Ramos (cell line): Measurements from ENCODE around the gene TSFM.

Source experiments
- in situ Hi-C: fragments of 300-500 bp; cut with MboI; formaldehyde crosslinking; loops from one replicate; pipeline ENCODE4 v1.14.3; 2022; ENCODE audit warnings: low sequenced_read_pairs; ENCODE audit not compliant: unreplicated experiment

The TSFM gene

DNA sequence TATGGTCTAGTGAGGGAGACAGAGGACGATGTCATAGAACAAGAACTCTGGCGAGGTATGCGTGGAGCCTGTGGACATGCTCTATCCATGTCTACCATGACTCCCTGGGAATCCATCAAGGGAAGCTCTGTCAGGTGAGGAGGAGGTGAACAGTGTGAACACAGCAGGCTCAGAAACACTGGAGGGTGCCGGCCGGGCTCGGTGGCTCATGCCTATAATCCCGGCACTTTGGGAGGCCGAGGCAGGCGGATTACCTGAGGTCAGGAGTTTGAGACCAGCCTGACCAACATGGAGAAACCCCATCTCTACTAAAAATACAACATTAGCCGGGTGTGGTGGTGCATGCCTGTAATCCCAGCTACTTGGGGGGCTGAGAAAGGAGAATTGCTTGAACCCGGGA is 8.0 kb upstream of the TSFM start:
- in situ Hi-C loops: loop anchor here (25.0 kb wide), 1 partner anchor 537 kb away; the partner anchor contains the start of gene SHMT2

DNA sequence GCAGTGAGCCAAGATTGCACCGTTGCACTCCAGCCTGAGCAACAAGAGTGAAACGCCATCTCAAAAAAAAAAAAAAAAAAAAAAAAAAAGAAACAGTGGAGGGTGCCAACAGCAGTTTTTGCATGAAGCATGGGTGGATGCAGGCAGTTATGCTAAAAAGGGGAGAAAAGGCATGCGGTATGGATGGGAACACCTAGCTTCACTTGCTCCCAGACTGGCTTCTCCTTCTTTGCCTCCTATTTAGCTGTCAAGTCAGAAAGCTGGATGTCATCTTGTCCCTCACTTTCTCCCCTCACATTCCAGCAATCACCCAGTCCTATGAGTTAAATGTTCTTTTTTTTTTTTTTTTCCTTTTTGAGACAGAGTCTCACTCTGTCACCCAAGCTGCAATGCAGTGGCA is 7.5 kb upstream of the TSFM start:
- in situ Hi-C loops: no loop called here

DNA sequence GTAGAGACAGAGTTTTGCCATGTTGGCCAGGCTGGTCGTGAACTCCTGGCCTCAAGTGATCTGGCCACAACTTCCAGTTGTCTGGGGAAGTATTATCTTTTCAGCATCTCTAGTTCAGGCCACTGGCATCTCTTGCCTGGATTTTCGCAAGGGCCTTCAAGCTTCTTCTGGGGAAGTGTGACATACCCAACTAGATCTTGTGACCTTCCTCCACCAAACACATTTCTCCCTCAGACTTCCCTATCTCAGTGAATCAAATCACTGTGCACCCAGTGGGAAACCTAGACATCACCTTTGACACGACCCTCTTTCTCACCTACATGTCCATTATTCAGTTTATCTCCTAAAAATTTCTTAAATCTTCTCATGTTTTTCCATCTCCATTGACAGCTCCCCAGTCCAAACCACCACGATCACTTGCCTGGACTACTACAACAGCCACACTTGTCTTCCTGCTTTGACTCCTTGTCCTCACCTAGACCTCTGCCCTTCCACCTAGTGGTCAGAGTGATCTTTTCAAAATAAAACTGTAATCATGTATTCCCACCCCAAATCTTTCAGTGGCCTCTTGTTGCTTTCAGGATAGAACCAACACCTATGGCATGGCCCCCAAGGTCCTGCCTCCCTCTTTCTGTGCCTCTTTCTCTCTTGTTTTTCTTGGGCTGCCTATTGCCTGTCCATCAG is 6.9 kb upstream of the TSFM start:
- in situ Hi-C loops: no loop called here

DNA sequence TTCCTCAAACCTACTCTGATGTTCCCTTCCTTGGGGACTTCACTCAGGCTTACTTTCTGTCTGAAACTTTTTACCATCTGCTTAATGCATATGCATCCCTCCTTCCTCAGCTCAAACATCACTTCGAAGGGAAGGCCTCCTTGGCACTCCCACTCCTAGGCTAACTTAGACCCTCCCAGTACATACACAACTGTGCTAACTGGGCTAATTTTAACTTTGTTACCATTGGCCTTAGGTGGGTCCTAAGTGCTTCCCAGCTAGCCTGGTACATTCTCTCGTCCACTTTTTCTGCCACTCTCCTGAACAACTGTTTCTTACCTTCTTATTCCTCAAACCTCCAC is 6.4 kb upstream of the TSFM start:
- in situ Hi-C loops: no loop called here

DNA sequence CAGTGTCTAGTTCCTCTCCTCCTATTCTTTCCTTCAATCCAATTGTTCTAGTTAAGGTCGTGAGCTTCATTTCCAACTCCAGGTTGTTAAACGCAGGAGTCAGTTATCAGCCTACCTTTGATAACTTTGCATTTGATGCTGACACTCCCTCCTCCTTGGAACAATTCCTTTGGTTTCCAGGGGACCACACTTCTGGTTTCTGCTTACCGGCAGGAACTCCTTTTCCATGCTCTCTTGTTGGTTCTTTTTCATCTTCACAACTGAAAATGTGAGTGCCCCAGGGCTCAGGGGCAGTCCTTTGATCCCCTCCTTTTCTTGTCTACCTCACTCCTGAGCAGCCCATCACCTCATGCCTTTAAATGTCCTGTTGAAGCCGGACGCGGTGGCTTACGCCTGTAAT is 5.2 kb upstream of the TSFM start:
- in situ Hi-C loops: no loop called here

DNA sequence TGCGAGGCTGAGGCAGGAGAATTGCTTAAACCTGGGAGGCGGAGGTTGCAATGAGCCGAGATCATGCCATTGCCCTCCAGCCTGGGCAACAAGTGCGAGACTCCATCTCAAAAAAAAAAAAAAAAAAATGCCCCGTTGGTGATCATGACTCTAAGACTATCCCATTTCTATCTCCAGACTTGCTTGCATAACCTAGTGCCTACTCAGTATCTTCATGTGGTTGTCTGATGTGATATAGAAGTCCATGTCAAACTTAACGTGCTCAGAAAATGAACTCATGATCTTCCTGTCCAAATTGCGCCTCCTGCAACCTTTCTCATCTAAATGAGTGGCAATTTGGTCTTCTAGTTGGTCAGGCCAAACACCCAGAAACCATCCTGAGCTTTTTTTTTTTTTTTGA is 4.7 kb upstream of the TSFM start:
- in situ Hi-C loops: no loop called here

DNA sequence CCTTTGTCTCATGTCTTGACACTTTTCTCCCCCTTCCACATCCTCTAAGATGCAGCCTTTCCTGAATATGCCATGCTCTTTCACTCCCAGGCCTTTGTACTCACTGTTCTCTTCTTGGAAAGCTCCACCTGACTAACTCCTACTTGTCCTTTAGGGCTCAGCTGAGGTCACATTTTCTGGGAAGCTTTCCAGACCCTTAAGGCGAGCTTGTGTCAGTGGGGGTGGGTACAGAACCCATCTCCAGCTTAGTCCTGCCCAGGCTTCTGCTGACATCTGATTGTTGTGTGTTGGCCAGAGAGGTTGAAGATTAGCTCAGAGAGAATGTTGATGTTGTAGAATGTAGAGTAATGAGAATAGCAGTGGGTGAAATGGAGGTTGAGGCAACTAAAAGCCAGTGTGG is 2.9 kb upstream of the TSFM start:
- in situ Hi-C loops: no loop called here

DNA sequence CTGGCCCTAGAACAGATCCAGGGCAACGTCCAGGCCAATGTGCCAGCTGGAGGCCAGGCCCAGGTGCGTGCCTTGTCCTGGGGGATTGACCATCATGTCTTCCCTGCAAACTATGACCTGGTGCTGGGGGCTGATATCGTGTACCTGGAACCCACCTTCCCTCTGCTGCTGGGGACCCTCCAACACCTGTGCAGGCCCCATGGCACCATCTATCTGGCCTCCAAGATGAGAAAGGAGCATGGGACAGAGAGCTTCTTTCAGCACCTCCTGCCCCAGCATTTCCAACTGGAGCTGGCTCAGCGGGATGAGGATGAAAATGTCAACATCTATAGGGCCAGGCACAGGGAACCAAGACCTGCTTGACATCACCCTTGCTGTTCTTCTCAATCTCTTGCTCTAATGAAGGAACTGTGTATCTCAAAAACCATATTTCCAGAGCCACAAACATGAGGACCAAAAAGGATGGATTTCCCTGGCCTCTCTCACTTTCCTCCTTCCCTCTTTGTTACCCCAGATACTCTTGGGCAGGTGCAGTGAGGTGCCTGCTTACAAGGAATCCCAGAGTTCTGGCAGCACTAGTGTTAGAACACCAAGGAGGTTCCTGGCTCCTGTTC is 2.2 kb upstream of the TSFM start:
- in situ Hi-C loops: no loop called here

DNA sequence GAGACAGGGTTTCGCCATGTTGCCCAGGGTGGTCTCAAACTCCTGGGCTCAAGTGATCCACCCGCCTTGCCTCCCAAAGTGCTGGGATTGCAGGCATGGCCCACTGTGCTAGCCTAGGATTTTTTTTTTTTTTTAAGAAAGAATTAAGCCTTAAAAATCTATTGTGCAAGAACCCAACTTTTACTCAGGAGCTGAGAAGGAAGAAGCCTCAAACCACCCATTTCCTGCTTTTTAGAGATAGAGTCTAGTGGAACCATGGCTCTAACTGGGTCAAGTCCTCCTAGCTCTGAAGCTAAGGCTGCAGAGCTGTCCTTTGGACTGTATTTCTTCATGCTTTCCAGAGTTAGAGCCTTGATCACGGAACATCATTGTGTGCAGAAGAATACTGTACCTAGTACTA is 1.3 kb upstream of the TSFM start:
- in situ Hi-C loops: no loop called here

DNA sequence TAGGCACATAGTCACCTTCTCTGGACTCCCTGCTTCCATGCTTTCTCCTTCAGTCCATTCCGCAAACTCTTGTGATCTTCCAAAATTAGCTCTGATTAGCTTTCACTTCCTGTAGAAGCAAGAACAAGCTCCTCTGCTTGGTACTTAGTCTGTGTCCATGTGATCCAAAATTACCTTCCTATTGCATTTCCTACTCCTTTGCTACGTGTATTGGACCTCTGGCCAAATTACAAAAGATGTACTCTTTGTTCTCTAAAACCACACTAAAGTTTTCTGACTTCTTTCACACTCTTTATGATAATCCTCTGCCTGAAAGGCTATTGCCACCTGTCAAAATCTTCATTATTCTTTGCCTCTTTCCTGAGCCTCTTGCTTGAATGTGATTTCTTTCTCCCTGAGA is 786 bp upstream of the TSFM start:
- in situ Hi-C loops: no loop called here

DNA sequence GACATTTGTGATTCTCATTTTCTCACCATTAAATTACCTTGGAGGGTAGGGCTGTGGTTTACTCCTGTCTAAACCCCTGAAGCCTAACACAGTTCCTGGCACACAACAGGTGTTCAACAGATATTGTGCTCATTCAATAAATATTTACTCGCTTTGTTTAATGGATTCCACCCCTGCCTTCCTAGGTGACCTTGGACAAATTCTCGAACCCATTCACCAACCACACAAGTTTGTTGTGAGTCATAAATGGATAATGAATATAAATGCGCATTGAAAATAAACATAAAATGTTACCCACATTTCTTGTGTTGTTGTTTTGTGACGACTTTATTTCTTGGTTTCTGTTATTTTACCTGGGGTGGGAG is 362 bp upstream of the TSFM start:
- in situ Hi-C loops: no loop called here

DNA sequence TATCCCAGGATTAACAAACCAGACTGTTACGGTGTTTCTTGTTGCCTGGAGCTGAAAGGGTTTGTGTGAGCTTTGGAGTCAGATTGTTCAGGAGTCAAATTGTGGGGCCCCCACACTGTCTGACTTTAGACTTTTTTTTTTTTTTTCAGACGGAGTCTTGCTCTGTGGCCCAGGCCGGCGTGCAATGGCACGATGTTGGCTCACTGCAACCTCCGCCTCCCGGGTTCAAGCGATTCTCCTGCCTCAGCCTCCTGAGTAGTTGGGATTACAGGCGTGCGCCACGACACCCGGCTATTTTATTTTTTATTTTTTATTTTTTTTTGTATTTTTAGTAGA is 847 bp downstream of the TSFM start:
- in situ Hi-C loops: no loop called here

DNA sequence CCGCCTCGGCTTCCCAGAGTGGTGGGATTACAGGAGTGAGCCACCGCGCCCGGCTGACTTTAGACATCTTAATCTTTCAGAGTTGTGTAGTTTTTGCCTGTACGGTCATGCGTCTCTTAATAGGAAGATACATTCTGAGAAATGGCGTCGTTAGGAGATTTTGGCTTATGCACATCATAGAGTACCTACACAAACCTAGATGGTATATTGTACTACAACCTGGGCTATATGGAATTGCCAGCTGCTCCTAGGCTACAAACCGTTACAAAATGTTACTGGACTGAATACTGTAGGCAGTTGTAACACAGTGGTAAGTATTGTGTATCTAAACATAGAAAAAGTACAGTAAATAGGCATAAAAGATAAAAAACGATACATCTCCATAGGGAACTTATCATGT is 1.3 kb downstream of the TSFM start:
- in situ Hi-C loops: no loop called here

DNA sequence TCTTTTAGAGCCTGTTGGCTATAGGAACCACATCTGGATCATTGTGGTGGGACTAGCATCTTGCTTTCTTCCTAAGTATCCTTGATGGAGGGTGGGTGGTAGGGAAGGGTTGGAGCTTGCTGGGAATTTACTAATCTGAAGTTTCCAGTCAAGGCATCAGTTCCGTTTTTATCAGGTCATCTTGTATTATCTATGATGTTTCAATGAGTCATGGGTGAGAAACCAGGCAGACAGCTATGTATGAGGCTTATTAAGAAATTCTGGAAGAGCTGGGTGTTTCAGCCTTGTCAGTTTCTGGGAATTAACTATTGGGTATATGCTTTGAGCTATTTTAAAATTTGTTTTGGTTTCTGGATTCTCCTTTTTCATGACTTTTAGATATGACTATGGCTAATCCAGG is 11.3 kb downstream of the TSFM start:
- in situ Hi-C loops: no loop called here

DNA sequence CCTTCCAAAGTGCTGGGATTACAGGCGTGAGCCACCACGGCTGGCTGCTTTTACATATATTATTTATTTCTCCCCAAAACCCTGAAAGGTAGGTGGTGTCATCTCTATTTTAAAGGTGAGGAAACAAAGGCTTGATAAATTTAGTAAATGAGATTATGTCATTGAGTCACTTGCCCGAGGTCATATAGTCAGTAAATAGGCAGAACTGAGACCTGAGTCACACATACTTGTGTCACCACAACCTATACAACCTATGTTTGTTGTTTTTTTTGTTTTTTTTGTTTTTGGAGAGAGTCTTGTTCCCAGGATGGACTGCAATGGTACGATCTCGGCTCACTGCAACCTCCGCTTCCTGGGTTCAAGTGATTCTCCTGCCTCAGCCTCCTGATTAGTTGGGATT is 12.8 kb downstream of the TSFM start:
- in situ Hi-C loops: no loop called here

DNA sequence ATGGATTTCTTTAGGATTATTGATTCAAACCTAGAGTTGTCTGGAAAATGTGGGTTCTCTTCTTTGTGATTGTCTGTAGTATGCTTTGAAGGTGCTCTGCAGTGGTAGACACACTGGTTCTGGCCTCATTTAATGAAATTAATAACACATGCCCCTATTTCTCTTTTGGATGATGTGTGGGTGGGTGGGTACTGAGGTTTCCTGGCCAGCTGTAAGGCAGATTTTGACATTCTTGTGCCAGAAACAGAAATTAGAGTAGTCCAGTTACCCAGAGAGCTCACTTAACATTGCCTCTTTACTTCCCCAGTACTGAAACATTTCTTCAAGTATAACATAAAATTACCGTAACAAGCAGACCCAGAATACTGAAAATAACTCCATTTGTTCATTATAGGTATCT is 14.4 kb downstream of the TSFM start:
- in situ Hi-C loops: no loop called here

DNA sequence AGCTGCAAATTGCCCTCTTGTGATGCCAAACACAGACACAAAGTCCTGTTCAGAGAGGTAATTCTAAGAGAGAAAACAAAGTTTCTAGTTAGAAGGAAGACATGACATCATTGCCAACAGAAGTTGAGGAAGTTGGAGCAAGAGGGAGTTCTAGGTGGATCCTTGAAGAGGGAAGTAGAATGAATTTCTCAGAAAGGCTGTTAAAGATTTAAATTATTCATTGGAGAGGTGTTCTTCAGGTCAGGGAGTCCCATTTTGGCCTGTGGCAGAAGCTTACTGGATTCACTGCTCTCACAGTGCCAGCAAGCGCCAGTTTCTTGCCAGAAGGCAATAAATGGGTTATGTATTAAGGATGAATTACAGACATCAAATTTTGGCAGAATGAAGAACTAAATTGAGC is 15.3 kb downstream of the TSFM start:
- in situ Hi-C loops: no loop called here

DNA sequence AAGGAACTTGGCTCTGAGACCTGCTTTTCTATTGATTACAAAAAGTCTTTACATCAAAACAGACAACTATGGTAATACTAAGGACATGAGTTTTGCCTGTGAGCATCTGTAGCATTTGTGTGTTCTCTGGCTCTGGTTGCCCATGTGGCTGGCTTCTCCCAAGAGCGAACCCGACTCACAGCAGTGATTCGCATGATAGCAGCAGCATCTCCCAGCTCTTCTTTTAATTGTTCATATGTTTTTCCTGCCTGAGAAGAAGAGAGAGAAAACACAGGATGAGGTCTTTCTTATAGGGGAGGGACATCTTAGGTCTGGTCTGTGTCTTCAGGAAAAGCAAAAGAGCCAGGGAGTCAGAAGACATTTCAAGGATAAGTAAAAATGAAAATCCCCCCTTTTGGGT is 18.4 kb downstream of the TSFM start:
- in situ Hi-C loops: no loop called here

DNA sequence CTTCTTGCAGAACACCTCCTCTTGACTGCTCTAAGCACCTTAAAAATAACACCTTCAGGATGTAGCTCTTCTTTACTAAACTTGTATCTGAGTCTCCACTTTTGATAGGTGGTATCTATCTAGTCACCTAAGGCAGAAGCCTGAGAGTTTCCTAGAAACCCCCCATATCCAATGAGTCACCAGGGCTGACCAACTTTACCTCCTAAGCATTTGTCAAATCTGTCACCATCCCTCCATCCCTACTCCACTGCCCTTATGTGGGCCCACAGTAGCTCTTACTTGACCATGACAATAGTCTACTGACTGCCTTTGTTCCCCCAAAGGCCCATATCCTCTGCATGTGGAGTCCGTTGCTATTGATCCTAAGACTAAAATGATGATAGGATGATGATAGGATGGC is 20.0 kb downstream of the TSFM start:
- in situ Hi-C loops: no loop called here

DNA sequence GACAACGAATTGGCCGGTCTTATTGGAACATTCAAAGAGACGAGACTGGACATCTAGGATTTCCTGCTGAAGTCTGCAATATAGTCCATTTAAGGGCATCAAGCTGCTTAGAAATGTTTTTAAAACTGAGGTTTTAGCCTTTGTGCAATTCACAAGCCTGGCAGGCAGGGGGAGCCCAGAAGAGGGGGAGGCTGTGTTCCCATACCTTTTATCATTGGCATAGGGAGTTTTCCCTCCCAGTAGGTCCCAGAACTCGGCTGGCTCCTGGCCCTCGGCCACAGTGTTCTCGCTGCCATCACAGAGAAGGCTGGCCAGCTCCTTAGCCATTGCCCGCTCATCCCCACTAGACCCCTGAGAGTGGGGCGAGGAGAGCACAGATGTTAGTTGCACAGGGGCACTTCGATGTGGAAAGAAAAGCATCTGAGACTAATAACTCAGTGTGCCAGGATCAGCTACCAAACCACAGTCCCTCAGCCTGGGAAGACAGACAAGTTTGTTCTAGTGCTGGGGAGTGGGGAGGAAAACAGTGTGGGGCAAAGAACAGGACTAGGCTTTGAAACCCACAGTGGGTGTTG is 20.8 kb downstream of the TSFM start:
- in situ Hi-C loops: no loop called here

DNA sequence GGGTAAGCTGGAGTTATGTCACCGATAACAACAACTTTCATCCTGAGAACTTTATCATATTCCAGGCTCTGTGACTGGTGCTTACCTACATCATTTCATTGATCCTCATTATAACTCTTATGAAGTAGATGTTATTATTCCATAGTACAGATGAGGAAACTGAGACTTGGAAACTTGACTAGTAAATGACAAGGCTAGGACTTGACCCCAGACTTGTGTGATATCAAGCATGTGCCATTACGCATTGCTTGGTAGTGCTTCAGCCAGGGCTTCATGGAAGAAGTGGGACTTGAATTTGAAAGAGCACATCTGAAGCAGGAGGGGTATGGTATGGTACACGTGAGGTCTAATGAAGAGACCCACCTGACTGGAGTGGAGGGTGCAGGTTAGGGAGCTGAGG is 24.1 kb downstream of the TSFM start:
- in situ Hi-C loops: no loop called here

DNA sequence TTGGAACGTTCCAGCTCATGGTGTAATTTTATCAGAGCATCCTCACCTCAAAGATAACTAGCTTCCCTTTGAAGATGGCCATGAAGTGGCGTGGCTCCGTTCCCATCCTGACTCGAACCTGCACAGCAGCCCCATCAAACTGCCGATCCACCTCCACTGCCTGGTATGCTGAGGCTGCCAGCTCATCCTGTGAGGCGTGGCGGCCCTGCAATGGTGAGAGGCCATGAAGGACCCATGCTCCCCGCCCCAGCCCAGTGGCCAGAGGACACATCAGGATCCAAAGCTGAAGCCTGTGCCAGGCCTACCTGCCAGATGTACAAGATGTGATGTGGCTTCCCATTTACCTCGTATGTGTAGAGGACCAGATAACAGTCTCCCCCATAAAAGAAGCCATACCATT is 24.7 kb downstream of the TSFM start:
- in situ Hi-C loops: no loop called here
